ENCODE results near the gene IL23R. TPM values are rescaled to one million over a fixed set of nuclear protein-coding genes. Genes with fewer than 3 reads are reported as not detected.

Gene IL23R
- total RNA-seq, 2 experiments from 2014 or later: 0.23 TPM; not detected in 1

DNA sequence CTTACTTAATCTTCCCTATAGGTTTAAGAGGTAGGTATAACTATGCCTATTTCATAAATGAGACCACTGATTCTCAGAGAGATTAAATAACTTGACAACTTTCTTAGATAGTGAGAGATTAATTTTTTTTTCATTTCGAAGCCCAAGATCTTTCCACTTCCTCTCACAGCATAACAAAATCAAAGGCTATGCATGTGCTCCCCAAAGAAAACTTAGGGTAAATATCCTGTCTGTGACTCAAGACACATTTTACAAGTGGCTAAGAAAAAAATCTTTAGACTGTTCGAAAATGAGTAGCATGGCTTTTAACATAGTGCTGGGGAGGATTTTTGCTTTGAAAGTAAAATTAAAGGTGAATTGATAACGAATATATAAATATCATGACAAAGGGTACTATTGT is 23.3 kb upstream of the IL23R start:
- CTCF ChIA-PET (ENCODE audit: unreplicated experiment): no interaction called here
- intact Hi-C loops (cut with micrococcal nuclease; ENCODE audit: unreplicated experiment): no loop called here
- no peaks in the 10 kb centered on the region for H3K4me1 ChIP-seq (ENCODE audit: insufficient read depth, low read length, poor library complexity, severe bottlenecking)
- H3K79me2 ChIP-seq (ENCODE audit: insufficient read depth, low read depth, low read length): no peaks in the 10 kb centered on the region
- no peak overlapping the region for H3K4me2 ChIP-seq (ENCODE audit: low read length)
- no peak overlapping the region for H2AFZ ChIP-seq (ENCODE audit: low read length)
- POLR2A ChIA-PET: no interaction called here
- H4K20me1 ChIP-seq (ENCODE audit: insufficient read depth, low read length): no peaks in the 10 kb centered on the region
- TF ChIP-seq EZH2phosphoT487 (IDR thresholded peaks at IDR 0.05; ENCODE audit: borderline replicate concordance, low read depth, low read length): no peak
- TF ChIP-seq, protein P1, sequence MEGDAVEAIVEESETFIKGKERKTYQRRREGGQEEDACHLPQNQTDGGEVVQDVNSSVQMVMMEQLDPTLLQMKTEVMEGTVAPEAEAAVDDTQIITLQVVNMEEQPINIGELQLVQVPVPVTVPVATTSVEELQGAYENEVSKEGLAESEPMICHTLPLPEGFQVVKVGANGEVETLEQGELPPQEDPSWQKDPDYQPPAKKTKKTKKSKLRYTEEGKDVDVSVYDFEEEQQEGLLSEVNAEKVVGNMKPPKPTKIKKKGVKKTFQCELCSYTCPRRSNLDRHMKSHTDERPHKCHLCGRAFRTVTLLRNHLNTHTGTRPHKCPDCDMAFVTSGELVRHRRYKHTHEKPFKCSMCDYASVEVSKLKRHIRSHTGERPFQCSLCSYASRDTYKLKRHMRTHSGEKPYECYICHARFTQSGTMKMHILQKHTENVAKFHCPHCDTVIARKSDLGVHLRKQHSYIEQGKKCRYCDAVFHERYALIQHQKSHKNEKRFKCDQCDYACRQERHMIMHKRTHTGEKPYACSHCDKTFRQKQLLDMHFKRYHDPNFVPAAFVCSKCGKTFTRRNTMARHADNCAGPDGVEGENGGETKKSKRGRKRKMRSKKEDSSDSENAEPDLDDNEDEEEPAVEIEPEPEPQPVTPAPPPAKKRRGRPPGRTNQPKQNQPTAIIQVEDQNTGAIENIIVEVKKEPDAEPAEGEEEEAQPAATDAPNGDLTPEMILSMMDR (conservative IDR thresholded peaks at IDR 0.05; ENCODE audit: low read length): no peak
- no peaks in the 10 kb centered on the region for H3K9me3 ChIP-seq (ENCODE audit: low read length)
- no peaks in the 10 kb centered on the region for H3K9me2 ChIP-seq (ENCODE audit: insufficient read depth, low read length)
- no peaks in the 10 kb centered on the region for H3K36me3 ChIP-seq (ENCODE audit: insufficient read depth, low read length)
- no peak overlapping the region for H3K27ac ChIP-seq (ENCODE audit: low read depth, low read length, poor library complexity, severe bottlenecking)
- no peak for DNase-seq (ENCODE audit: low spot score)
- no TSS peak for BruUV-seq (replicated peaks)
- no peak overlapping the region for H3K4me3 ChIP-seq (ENCODE audit: low read depth, low read length, poor library complexity, severe bottlenecking)

DNA sequence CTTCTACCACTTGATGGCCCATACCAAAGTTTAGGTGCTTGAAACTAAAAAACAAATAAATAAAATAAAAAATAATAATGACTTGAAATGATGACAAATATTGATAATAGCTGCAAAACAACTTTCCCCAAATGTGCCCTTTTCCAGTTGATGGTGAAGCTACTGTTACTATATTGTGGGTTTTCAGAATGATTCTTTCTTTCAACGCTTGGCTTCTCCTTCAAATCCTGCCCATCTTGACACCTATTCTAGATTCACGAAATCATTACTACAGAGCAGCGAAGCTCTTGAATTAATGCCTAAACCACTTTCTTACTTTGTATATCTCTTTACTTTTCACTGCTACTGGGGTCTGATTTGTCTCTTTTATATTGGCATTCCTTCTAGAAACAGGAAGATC is 22.3 kb upstream of the IL23R start:
- BruUV-seq (replicated peaks): no TSS peak

DNA sequence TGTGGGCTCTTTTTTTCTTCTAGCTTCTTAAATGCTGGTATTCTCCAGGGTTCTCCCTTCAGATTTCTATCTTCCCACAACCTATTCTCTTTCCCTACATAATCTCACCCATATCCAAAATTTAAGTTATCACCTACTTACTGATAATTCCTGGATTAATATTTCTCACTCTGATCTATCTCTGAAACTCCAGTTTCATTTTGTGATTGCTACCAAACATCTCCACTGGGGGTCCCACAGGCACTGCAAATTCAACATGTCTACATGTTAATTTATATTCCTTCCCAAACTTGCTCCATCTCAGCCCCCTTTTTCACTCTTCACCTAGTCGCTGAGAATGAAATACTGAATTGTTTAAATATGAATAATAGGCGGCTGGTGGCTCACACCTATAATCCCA is 21.6 kb upstream of the IL23R start:
- intact Hi-C loops (cut with micrococcal nuclease; ENCODE audit: unreplicated experiment): loop anchor here (5.0 kb wide), 1 partner anchor 32 kb away; no protein-coding TSS in a partner anchor
- Histone ChIP-seq H4K20me1 (ENCODE audit: insufficient read depth, low read length) (no peaks in the 10 kb centered on the region), H3K79me2 (ENCODE audit: insufficient read depth, low read depth, low read length) (no peaks in the 10 kb centered on the region), H3K4me3 (ENCODE audit: low read depth, low read length, poor library complexity, severe bottlenecking) (no peak overlapping the region), H3K9me3 (ENCODE audit: low read length) (no peaks in the 10 kb centered on the region), H3K4me2 (ENCODE audit: low read length) (no peak overlapping the region), H3K9me2 (ENCODE audit: insufficient read depth, low read length) (no peaks in the 10 kb centered on the region), H3K36me3 (ENCODE audit: insufficient read depth, low read length) (no peaks in the 10 kb centered on the region), H3K27ac (ENCODE audit: low read depth, low read length, poor library complexity, severe bottlenecking) (no peak overlapping the region), H2AFZ (ENCODE audit: low read length) (no peak overlapping the region), H3K4me1 (ENCODE audit: insufficient read depth, low read length, poor library complexity, severe bottlenecking) (peaks cover 7% of the 10 kb centered on the region)
- BruUV-seq (replicated peaks): no TSS peak
- peak; percentile 17 for DNase-seq (ENCODE audit: low spot score)
- POLR2A ChIA-PET: interaction anchor here (0.7 to 1.1 kb wide), 4 partner anchors 18 to 387 kb away, joined by 3 to 4 read pairs (median 3); no protein-coding TSS in a partner anchor
- TF ChIP-seq, protein P1 (conservative IDR thresholded peaks at IDR 0.05; ENCODE audit: low read length): peak; percentile 74
- no peak for TF ChIP-seq EZH2phosphoT487 (IDR thresholded peaks at IDR 0.05; ENCODE audit: borderline replicate concordance, low read depth, low read length)
- CTCF ChIA-PET (ENCODE audit: unreplicated experiment): interaction anchor here (0.5 to 1.1 kb wide), 2 partner anchors 148 to 430 kb away, joined by 5 to 19 read pairs; no protein-coding TSS in a partner anchor

More for the DNA sequence above, 22.3 kb upstream of the IL23R start:
- intact Hi-C loops (cut with micrococcal nuclease; ENCODE audit: unreplicated experiment): no loop called here
- H3K4me1 ChIP-seq (ENCODE audit: insufficient read depth, low read length, poor library complexity, severe bottlenecking): peaks cover 5% of the 10 kb centered on the region
- H3K9me2 ChIP-seq (ENCODE audit: insufficient read depth, low read length): no peaks in the 10 kb centered on the region
- H3K79me2 ChIP-seq (ENCODE audit: insufficient read depth, low read depth, low read length): no peaks in the 10 kb centered on the region
- H3K27ac ChIP-seq (ENCODE audit: low read depth, low read length, poor library complexity, severe bottlenecking): no peak overlapping the region
- TF ChIP-seq EZH2phosphoT487 (IDR thresholded peaks at IDR 0.05; ENCODE audit: borderline replicate concordance, low read depth, low read length): no peak
- TF ChIP-seq, protein P1 (conservative IDR thresholded peaks at IDR 0.05; ENCODE audit: low read length): no peak
- H4K20me1 ChIP-seq (ENCODE audit: insufficient read depth, low read length): no peaks in the 10 kb centered on the region
- no peaks in the 10 kb centered on the region for H3K36me3 ChIP-seq (ENCODE audit: insufficient read depth, low read length)
- peak overlapping the region; percentile 52 for H2AFZ ChIP-seq (ENCODE audit: low read length)
- no peak overlapping the region for H3K4me2 ChIP-seq (ENCODE audit: low read length)
- H3K9me3 ChIP-seq (ENCODE audit: low read length): no peaks in the 10 kb centered on the region
- no peak for DNase-seq (ENCODE audit: low spot score)
- no peak overlapping the region for H3K4me3 ChIP-seq (ENCODE audit: low read depth, low read length, poor library complexity, severe bottlenecking)
- CTCF ChIA-PET (ENCODE audit: unreplicated experiment): interaction anchor here (0.5 to 1.1 kb wide), 2 partner anchors 148 to 429 kb away, joined by 5 to 19 read pairs; no protein-coding TSS in a partner anchor
- POLR2A ChIA-PET: interaction anchor here (0.7 to 1.1 kb wide), 6 partner anchors 17 to 386 kb away, joined by 3 to 4 read pairs (median 3); no protein-coding TSS in a partner anchor

Measured in OCI-LY7 (cell line).